ENCODE data around the gene SYT14. TPM values are rescaled to one million over a fixed set of nuclear protein-coding genes. Genes with fewer than 3 reads are reported as not detected.
"Not testable (repeated sequence)": the region's sequence is repeated elsewhere in the genome, so short reads cannot be mapped to it uniquely, and the experiment has no call there.

SYT14 gene
- total RNA-seq, 1 experiment from 2014 or later, result 2.2 TPM

DNA sequence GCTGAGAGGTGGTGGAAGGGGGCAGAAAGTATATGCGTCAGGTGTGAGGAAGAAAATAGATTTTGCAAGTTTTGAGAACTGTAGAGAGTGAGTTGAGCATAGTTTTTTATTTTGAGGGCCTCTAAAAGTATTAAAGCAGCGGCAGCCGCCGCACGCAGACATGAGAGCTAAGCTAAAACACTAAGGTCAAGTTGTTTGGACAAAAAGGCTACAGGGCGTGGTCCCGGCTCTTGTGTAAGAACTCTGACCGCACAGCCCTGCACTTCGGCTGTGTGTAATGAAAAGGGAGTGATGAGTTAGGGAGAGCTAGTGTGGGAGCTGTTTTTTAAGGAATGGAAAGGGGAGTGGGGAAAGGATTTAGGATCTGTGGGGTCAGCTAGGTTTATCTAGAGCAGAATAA lies 174.9 kb downstream of the SYT14 start:
- not testable (repeated sequence) for DNase-seq (ENCODE audit: low read depth)

DNA sequence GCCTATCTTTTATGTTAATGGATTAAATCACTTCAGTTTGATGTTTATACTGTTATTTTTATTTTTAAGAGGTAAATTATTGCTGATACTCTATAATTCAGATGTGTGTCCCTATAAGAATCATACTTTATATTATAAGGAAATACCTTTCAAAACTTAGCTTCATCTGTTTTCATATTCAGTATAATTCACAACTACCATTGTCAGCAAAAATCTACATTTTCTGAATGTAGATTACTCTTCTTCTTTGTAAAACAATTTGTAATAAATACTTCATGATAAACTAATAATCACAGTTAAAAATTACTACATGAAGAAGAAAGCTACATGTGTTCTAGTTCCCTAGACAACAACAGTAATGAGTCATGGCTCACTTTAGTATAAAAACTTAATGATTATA lies 179.2 kb downstream of the SYT14 start:
- DNase-seq (ENCODE audit: low read depth), result no peak

DNA sequence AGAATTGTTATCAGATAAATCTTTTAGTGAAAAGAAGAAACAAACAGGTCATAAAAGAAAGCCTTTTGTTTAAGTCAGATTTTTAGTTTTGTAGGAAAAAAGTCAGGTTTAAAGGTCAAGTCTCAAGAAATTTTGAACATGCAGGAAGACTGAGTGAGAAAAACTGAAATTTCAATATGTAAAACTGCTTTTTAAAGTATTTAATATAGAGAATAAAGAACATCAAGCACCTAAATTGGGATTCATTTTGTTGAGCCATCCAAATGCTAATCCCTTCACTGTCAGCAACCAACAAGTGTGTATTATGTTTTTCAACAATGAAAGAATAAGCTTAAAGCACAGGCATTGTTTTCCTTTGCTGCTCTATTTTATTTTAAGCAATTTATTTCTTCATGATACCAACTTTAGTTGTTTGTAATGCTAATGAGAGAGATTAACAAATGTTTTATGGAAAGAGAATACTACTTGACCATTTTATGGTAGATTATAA lies 179.7 kb downstream of the SYT14 start:
- no peak for DNase-seq (ENCODE audit: low read depth)

DNA sequence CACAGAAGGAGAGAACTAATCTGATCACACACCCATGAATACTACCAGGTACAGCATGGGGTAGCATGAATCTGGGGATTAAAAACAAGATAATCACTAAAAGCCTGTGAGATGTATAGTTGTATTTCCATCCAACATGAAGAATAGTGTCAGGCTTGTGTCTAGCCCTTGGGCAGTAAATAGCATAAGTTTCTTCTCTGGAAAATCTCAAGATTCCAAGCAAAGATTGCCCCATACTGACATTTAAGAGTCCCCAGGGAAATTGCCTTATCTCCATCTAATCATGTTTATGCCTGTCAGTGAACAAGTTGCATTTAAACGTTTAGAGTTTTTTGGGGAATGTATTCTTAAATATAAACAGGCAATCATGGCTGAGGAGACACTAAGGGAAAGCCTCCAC lies 185.4 kb downstream of the SYT14 start:
- peak; percentile 58 for DNase-seq (ENCODE audit: low read depth)

DNA sequence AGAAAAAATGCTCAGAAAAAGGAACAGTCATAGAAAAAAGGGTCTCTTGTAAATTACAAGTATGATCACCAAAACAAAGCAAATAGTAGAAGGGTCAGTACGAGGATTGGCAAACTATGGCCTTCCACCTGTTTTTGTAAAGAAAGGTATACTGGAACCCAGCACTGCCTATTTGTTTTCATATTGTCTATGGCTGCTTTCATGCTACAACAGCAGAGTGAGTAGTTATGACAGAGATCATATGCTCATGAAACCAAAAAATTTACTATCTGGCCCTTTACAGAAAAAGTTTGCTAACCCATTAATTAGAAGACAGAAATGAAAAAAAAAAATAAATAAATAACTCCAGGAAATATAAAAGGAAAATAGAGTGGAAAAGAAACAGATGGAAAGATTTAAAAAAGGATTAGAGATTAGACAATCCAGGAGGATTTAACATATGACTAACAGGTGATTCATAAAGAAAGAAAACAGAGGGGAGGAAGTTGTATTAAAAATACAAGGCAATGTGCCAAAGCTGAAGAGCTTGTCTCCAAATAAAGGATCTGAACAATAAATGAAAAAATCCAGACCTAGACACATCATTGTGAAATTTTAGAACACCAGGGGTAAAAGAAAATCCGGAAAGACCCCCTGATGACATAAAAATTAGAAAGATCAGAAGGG lies 186.0 kb downstream of the SYT14 start:
- peak; percentile 87 for DNase-seq (ENCODE audit: low read depth)

DNA sequence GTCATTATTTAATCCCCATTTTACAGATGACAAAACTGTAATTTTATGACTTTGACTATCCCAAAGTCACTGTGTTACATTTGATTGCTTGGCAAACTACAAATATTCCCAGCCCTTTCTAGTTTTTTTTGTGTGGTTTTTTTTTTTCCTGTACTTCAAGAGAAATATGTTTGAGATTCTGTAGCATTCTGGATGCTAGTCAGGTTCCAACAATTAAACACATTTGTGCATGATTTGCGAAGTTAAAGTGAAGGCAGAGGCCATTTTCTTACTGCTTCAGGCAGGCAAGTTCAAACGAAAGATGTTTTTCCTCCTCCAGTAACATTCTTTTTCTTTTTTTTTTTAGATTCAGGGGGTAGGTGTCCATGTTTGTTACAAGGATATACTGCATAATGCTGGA lies 186.7 kb downstream of the SYT14 start:
- DNase-seq (ENCODE audit: low read depth), result peak; percentile 49

DNA sequence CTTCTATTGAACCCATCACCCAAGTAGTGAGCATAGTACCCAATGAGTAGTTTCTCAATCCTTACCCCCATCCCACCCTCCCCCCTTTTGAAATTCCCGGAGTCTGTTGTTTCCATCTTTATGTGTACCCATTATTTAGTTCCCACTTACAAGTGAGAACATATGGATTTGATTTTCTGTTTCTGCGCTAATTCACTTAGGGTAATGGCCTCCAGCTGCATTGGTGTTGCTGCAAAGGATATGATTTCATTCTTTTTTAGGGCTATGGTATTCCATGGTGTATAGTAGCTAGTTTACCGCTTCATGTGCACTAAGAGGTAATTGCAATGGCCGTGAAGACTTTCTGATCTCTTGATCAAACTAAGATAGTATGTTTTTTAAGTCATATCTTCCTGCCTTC lies 187.1 kb downstream of the SYT14 start:
- peak; percentile 75 for DNase-seq (ENCODE audit: low read depth)

DNA sequence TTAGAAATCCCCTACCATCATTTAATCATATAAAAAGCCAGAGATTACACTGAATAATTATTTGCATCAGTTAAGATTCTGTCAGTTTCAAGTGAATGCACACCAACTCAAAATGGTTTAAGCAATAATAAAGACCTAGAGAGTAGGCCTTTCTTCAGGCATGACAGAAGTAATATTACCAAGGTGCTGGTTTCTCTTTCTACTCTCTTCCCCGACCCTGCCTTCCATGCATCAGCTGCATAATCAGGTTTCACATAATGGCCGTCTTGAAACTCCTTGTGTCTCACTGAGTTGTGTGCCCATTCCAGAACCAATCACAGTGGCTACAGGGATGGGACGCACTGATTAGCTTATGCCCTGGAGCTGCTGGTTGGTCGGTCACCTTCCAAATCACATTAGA lies 191.1 kb downstream of the SYT14 start:
- no peak for DNase-seq (ENCODE audit: low read depth)

DNA sequence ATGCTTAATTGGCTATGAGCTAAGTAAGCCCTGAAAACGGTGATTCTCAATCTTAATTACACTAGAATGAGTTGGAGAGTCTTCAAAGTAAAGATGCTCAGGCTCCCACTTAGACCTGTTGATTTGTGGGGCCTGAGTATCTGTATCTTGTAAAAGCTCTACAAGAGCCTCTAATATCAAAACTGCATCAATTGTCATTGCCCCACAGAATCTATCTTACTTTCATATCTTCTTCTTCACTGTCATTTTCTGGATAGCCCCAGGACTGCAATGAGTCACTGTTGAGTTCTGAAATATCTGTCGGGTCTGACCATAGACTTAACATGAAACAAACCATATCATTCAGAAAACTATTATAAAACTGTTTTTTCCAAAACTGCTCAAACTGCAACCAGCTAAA lies 191.7 kb downstream of the SYT14 start:
- DNase-seq (ENCODE audit: low read depth), result peak; percentile 77

DNA sequence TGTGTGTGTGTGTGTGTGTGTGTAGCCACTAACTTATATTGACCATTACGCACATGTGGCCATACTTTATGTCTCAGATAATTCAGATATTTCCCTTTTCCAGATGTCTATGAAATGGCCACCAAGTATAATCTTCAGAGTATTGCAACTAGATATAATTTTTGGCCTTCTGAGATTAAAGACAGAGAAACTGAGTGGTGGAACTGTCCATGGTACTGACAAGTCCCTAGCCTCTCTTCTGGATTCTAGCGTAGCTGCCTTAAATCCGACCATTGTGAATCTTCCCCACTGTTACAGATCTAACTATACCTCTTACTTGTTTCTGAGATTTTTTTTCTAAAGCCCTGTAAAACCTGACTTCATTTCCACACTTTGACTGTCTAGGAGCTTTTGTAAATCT lies 194.6 kb downstream of the SYT14 start:
- peak; percentile 46 for DNase-seq (ENCODE audit: low read depth)

DNA sequence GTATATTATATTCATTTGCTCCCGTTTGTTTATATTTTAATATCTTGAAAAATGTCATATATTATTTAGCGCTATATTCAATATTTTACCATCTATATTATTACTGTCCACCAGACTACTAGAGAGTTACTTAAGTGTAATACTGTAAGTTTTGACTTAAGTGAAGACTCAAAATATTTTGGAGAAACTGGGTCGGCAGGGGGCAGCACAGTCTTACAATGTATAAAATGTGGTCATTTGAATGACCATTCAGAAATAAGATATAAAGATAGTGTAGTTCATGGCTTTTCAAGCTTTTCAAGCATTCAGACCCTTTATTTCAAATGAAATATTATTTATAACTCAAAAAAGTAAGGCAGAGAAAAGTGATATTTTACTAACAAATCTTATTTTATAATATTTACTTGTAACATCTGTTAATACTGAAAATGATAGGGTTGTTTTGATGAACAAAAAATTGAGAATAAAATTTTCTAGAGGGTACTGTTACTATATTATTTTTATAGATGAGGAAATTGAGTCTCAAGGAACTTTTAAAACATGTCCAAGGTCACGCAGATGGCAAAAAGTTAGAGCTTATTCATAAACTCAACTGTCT lies 205.5 kb downstream of the SYT14 start:
- DNase-seq (ENCODE audit: low read depth), result peak; percentile 68

DNA sequence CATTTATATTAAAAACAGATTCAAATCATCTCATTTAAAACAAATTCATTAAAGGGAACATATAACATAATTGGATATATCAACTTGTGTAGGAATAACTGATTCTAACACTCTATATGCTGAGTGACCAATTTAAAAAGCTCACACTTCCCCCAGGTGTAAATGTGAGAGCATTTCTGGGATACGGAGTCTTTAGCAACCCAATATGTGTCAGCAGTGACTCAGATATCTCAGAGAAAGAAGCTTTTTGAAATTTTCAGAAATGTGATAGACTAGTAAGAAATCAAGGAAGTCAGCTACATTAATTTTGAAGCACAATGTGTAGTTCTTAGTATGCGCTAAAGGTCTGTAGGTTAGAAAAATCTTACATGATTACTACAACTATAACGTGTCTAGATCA lies 206.7 kb downstream of the SYT14 start:
- peak; percentile 19 for DNase-seq (ENCODE audit: low read depth)

DNA sequence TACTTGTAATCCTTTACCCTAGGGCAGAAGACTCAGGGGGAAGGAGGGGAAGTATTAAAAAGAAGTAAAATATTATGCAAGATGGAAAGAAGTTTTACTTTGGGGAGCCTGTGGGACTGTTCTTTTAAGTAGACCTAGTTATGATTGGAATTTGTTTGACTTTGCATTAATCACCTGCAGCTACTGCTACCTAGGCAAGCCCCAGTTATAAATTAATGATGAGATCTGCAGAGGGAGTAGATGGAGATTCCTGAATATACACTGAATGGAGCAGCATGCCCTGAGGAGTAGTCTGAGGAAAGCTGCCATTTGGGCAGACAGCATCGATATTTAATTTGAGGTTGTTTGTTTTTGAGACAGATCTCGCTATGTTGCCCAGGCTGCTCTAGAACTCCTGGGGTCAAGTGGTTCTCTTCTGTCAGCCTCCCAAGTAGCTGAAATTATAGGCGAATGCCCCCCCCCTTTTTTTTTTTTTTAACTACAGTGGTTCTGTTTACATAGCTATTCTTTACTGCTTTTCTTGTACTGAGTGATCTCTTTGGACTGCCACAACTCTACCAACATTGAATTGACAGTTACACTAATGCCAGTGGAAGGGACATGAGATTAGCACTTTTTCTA lies 213.1 kb downstream of the SYT14 start:
- no peak for DNase-seq (ENCODE audit: low read depth)

DNA sequence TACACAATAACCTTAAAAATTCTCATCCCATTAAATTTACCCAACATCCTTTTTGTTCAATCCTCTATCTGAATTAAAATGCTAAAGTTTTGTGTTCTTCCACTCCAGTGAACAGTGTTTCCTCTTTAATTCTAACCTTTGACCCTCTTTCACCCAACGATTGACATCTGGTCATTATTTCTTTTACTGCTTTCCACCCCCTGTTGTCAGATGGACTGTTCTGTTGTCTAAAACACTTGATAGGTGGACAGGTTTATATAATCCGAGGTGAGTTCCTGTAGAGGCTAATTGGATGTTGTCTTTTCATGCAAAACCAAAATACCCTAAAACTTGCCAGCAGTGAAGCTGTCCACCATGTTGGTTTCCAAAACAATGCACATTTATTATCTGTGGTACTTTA lies 221.2 kb downstream of the SYT14 start:
- no peak for DNase-seq (ENCODE audit: low read depth)

DNA sequence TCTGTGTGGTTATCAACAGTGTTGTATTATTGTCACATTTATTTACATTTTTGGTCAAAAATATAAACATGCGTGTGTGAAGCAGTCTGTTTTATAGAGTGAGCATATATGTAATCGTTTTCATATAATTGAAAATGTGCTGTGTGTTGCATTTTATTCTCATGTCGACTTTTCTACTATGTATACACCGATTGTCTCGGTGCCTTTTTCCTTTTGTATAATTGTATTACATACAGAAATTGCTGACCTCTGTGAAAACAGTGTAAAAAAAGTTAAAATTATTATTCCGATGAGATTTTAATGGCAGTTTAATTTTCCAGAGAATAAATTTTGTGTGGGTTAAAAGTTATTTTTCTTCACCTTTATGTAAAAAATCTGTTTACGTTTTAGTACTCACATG lies 232.2 kb downstream of the SYT14 start:
- no peak for DNase-seq (ENCODE audit: low read depth)

DNA sequence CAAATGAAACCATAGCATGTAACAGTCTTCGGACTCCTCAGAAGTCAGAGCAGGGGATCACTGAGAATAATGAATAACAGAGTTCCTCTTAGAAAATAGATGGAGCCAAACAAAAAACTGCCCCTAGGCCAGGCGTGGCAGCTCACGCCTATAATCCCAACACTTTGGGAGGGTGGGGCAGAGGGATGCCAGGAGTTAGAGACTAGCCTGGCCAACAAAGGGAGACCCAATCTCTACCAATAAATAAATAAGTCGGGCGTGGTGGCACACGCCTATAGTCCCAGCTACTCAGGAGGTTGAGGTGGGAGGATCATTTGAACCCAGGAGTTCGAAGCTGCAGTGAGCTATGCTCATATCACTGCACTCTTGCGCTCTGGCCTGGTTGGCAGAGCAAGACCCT lies 236.1 kb downstream of the SYT14 start:
- no peak for DNase-seq (ENCODE audit: low read depth)

DNA sequence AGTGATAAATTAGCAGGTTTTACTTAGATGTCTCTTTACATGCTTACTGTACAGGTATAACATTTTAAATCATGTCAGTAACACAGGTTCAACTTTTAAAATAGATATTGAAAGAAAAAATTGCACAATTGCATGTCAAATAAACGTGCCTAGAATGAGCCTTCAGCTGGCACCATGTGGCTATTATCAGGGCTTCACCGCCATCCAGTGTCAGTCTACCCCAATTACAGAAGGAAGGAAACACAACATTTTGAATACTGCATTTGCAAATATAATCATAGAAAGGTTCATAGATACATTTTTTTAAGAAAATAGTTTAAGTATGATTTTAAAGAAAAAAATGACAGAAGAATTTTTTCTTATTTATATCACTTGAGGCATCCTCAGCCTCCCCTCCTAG lies 247.0 kb downstream of the SYT14 start:
- no peak for DNase-seq (ENCODE audit: low read depth)

DNA sequence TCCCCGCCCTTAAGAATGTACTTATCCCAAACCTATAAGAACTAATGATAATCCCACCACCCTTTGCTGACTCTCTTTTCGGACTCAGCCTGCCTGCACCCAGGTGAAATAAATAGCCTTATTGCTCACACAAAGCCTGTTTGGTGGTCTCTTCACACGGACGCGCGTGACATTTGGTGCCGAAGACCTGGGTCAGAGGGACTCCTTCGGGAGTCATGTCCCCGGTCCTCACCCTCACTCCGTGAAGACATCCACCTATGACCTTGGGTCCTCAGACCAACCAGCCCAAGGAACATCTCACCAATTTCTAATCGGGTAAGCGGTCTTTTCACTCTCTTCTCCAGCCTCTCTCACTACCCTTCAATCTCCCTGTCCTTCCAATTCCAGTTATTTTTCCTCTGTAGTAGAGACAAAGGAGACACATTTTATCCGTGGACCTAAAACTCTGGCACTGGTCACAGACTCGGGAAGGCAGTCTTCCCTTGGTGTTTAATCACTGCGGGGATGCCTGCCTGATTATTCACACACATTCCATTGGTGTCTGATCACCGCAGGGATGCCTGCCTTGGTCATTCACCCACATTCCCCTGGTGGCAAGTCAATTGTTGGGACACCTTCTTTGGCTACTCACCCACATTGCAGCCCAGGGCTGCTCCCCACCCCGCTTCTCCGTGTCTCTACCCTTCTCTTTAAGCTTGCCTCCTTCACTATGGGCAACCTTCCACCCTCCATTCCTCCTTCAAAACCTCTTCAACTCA lies 250.0 kb downstream of the SYT14 start:
- DNase-seq (ENCODE audit: low read depth), result peak; percentile 86

DNA sequence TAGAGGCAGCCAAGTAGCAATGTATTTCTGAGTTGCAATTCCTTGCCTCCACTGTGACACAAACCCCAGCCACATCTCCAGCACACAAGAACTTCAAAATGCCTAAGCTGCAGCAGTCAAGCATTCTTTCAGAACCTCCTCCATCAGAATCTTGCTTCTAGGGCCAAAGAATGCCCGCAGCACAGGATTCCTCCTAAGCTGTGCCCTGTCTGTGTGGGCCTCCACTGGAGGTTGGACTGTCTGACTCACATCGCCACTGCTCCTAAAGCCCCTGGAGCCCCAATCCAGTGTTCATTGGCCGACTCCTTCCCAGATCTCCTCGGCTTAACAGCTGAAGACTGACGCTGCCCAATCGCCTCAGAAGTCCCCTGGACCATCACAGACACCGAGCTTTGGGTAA lies 251.4 kb downstream of the SYT14 start:
- peak; percentile 21 for DNase-seq (ENCODE audit: low read depth)

DNA sequence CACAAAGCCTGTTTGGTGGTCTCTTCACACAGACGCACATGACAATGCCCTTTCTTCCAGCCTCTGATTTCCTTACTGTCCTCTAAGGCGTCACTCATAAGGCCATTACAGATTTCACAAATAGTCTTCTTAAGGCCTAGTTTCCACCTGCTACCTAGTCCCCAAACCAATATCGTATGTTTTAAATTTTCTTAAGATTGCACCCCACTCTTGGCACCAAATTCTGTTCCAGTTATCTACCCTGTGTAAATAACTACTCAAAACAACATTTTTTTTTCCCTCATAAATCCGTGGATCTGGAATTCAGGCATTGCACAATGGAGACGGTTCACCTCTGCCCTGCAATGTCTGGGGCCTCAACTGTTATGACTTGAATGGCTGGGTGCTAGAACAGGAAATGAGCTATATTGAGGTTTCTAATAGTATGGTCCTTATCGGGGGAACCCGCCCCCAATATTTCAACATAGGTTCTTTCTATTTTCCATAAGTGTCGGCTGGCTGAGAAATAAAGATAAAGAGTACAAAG lies 257.7 kb downstream of the SYT14 start:
- no peak for DNase-seq (ENCODE audit: low read depth)

DNA sequence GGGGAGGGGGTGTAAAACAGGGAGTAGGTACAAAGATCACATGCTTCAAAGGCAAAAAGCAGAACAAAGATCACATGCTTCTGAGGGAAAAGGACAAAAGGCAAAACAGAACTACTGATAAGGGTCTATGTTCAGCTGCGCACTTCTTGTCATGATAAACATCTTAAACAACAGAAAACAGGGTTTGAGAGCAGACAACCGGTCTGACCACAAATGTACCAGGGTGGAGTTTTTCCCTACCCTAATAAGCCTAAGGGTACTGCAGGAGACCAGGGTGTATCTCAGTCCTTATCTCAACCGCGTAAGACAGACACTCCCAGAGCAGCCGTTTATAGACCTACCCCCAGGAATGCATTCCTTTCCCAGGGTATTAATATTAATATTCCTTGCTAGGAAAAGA lies 258.2 kb downstream of the SYT14 start:
- DNase-seq (ENCODE audit: low read depth), result not testable (repeated sequence)

DNA sequence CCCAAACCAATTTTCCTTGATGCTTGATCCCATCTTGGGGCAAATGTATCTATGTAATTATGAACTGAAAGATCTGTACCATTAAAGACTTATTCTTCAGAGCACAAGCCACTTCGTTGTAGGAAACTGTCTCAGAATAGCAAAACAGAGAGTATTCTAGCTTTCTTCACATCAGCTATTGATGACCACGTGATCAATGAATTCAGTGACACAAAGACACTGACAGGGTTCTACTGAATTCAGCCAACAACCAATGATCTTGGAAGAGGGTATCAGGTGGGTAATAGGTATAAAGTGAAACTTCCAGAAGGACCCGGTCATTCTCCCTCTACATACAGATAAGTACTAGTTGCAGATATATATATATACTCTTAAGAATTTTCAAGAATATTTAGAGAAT lies 260.8 kb downstream of the SYT14 start:
- no peak for DNase-seq (ENCODE audit: low read depth)

Data from RPMI7951 (cell line).